Mononuclear cell (primary cell): Measurements from ENCODE around the gene PIK3C2G. TPM values are rescaled to one million over a fixed set of nuclear protein-coding genes. Genes with fewer than 3 reads are reported as not detected.

Experiments
- H3K27me3 ChIP-seq: 2 replicates; pipeline ENCODE4 v1.6.0; 2011; ENCODE audit warnings: low read length, control low read depth; ENCODE audit not compliant: insufficient read depth
- H3K4me1 ChIP-seq: 2 replicates; pipeline ENCODE4 v1.5.1; 2011; ENCODE audit warnings: mild to moderate bottlenecking, low read length, control low read depth; ENCODE audit not compliant: insufficient read depth
- H3K4me3 ChIP-seq: 2 replicates; pipeline ENCODE4 v1.5.1; 2011; ENCODE audit warnings: mild to moderate bottlenecking, low read length, moderate library complexity
- H3K9me3 ChIP-seq: 2 replicates; pipeline ENCODE4 v1.5.1; 2011; ENCODE audit warnings: low read depth, mild to moderate bottlenecking, control low read depth, low read length
- total RNA-seq: library from RNA; depleted of rRNA; stranded (reverse); fragments of >200 nt; gene quantifications from one replicate; pipeline ENCODE4 v1.2.3, GENCODE V29; 2012

The PIK3C2G gene
- total RNA-seq, 1 donor: not detected

GRCh38 chr12:18394742-18395141, 133.4 kb downstream of the PIK3C2G start:
- H3K4me3 ChIP-seq: no peak overlapping the region
- no peaks in the 10 kb centered on the region for H3K27me3 ChIP-seq
- no peaks in the 10 kb centered on the region for H3K9me3 ChIP-seq
- H3K4me1 ChIP-seq: no peaks in the 10 kb centered on the region

GRCh38 chr12:18400186-18400585, 138.9 kb downstream of the PIK3C2G start:
- H3K9me3 ChIP-seq: peaks cover 4% of the 10 kb centered on the region
- H3K27me3 ChIP-seq: no peaks in the 10 kb centered on the region
- no peak overlapping the region for H3K4me3 ChIP-seq
- no peaks in the 10 kb centered on the region for H3K4me1 ChIP-seq

GRCh38 chr12:18402872-18403611, 141.7 kb downstream of the PIK3C2G start:
- no peaks in the 10 kb centered on the region for H3K4me1 ChIP-seq
- H3K27me3 ChIP-seq: no peaks in the 10 kb centered on the region
- H3K4me3 ChIP-seq: no peak overlapping the region
- peaks cover 5% of the 10 kb centered on the region for H3K9me3 ChIP-seq

- Histone ChIP-seq H3K4me1 (no peaks in the 10 kb centered on the region), H3K9me3 (no peaks in the 10 kb centered on the region), H3K27me3 (no peaks in the 10 kb centered on the region), H3K4me3 (no peak overlapping the region)
Observed at GRCh38 chr12:18411453-18411852, 150.1 kb downstream of the PIK3C2G start.

GRCh38 chr12:18414671-18415070, 153.4 kb downstream of the PIK3C2G start:
- Histone ChIP-seq H3K4me1 (no peaks in the 10 kb centered on the region), H3K27me3 (no peaks in the 10 kb centered on the region), H3K4me3 (no peak overlapping the region), H3K9me3 (no peaks in the 10 kb centered on the region)

GRCh38 chr12:18415227-18415626, 153.9 kb downstream of the PIK3C2G start:
- Histone ChIP-seq H3K9me3 (no peaks in the 10 kb centered on the region), H3K27me3 (no peaks in the 10 kb centered on the region), H3K4me1 (no peaks in the 10 kb centered on the region), H3K4me3 (no peak overlapping the region)

- Histone ChIP-seq H3K4me1 (no peaks in the 10 kb centered on the region), H3K9me3 (no peaks in the 10 kb centered on the region), H3K4me3 (no peak overlapping the region), H3K27me3 (no peaks in the 10 kb centered on the region)
Observed at GRCh38 chr12:18416412-18416811, 155.1 kb downstream of the PIK3C2G start.

GRCh38 chr12:18419311-18419710, 158.0 kb downstream of the PIK3C2G start:
- Histone ChIP-seq H3K4me3 (no peak overlapping the region), H3K27me3 (no peaks in the 10 kb centered on the region), H3K4me1 (no peaks in the 10 kb centered on the region), H3K9me3 (no peaks in the 10 kb centered on the region)

- Histone ChIP-seq H3K27me3 (no peaks in the 10 kb centered on the region), H3K4me3 (no peak overlapping the region), H3K9me3 (no peaks in the 10 kb centered on the region), H3K4me1 (no peaks in the 10 kb centered on the region)
Observed at GRCh38 chr12:18421867-18422266, 160.5 kb downstream of the PIK3C2G start.

- H3K9me3 ChIP-seq: no peaks in the 10 kb centered on the region
- no peaks in the 10 kb centered on the region for H3K4me1 ChIP-seq
- no peak overlapping the region for H3K4me3 ChIP-seq
- H3K27me3 ChIP-seq: no peaks in the 10 kb centered on the region
Observed at GRCh38 chr12:18422871-18423270, 161.6 kb downstream of the PIK3C2G start.

- Histone ChIP-seq H3K4me3 (no peak overlapping the region), H3K9me3 (no peaks in the 10 kb centered on the region), H3K27me3 (no peaks in the 10 kb centered on the region), H3K4me1 (no peaks in the 10 kb centered on the region)
Observed at GRCh38 chr12:18424857-18425256, 163.5 kb downstream of the PIK3C2G start.

GRCh38 chr12:18427520-18427919, 166.2 kb downstream of the PIK3C2G start:
- Histone ChIP-seq H3K27me3 (no peaks in the 10 kb centered on the region), H3K4me3 (no peak overlapping the region), H3K9me3 (no peaks in the 10 kb centered on the region), H3K4me1 (no peaks in the 10 kb centered on the region)

GRCh38 chr12:18428416-18428815, 167.1 kb downstream of the PIK3C2G start:
- no peaks in the 10 kb centered on the region for H3K9me3 ChIP-seq
- H3K4me3 ChIP-seq: no peak overlapping the region
- H3K4me1 ChIP-seq: no peaks in the 10 kb centered on the region
- H3K27me3 ChIP-seq: no peaks in the 10 kb centered on the region

- no peaks in the 10 kb centered on the region for H3K27me3 ChIP-seq
- H3K9me3 ChIP-seq: no peaks in the 10 kb centered on the region
Observed at GRCh38 chr12:18429366-18429765, 168.0 kb downstream of the PIK3C2G start.

GRCh38 chr12:18430425-18431048, 169.2 kb downstream of the PIK3C2G start:
- no peak overlapping the region for H3K4me3 ChIP-seq
- no peaks in the 10 kb centered on the region for H3K9me3 ChIP-seq
- H3K4me1 ChIP-seq: no peaks in the 10 kb centered on the region
- H3K27me3 ChIP-seq: no peaks in the 10 kb centered on the region

More at GRCh38 chr12:18429366-18429765, 168.0 kb downstream of the PIK3C2G start:
- no peaks in the 10 kb centered on the region for H3K4me1 ChIP-seq
- H3K4me3 ChIP-seq: no peak overlapping the region

GRCh38 chr12:18431771-18432170, 170.5 kb downstream of the PIK3C2G start:
- Histone ChIP-seq H3K4me1 (no peaks in the 10 kb centered on the region), H3K9me3 (no peaks in the 10 kb centered on the region), H3K4me3 (no peak overlapping the region), H3K27me3 (no peaks in the 10 kb centered on the region)
